Measurements from ENCODE around the gene CFAP99.

Gene CFAP99

DNA sequence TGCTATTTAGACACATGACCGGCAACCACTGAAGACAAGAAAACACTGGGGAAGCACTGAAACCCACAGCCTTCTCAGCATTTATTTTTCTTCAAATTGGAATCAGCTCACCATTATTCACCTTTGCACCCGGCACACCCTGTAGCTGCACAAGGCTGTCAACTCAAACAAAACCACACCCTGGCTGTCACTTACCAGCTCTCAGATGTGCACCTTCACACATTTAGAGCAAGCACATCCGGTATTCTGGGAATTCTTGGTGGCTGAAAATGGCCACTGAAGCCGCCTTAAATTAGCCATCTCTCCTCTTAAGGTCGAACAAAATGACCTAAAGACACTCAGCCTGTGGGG lies 6.2 kb upstream of the CFAP99 start:
- DNase-seq (ENCODE audit: extremely low spot score): no peak
- ChIA-PET CTCF (no interaction called here), POLR2A (interaction anchor here (0.9 to 1.1 kb wide), 3 partner anchors 12 to 282 kb away, joined by 3 to 4 read pairs (median 3); partner anchors contain the start of gene RNF4)
- no peak for TF ChIP-seq ELF4 (IDR thresholded peaks at IDR 0.05)
- TF ChIP-seq FOXA1 (IDR thresholded peaks at IDR 0.05): no peak
- TF ChIP-seq HDGF (IDR thresholded peaks at IDR 0.05; ENCODE audit: borderline replicate concordance): no peak
- TF ChIP-seq, protein P1, sequence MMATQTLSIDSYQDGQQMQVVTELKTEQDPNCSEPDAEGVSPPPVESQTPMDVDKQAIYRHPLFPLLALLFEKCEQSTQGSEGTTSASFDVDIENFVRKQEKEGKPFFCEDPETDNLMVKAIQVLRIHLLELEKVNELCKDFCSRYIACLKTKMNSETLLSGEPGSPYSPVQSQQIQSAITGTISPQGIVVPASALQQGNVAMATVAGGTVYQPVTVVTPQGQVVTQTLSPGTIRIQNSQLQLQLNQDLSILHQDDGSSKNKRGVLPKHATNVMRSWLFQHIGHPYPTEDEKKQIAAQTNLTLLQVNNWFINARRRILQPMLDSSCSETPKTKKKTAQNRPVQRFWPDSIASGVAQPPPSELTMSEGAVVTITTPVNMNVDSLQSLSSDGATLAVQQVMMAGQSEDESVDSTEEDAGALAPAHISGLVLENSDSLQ (IDR thresholded peaks at IDR 0.05): no peak
- TF ChIP-seq SUZ12 (IDR thresholded peaks at IDR 0.05): no peak
- TF ChIP-seq ZNF384 (IDR thresholded peaks at IDR 0.05): no peak
- no peak for TF ChIP-seq FOXK2 (IDR thresholded peaks at IDR 0.05)
- no peak for TF ChIP-seq SP1 (IDR thresholded peaks at IDR 0.05)
- TF ChIP-seq FOXM1 (IDR thresholded peaks at IDR 0.05; ENCODE audit: borderline replicate concordance): no peak
- no peak for TF ChIP-seq NFRKB (IDR thresholded peaks at IDR 0.05)
- TF ChIP-seq TARDBP (IDR thresholded peaks at IDR 0.05): no peak
- no peak for TF ChIP-seq CTBP1 (IDR thresholded peaks at IDR 0.05; ENCODE audit: borderline replicate concordance)
- no peak for TF ChIP-seq LEF1 (IDR thresholded peaks at IDR 0.05; ENCODE audit: borderline replicate concordance)
- TF ChIP-seq L3MBTL2 (conservative IDR thresholded peaks at IDR 0.05): no peak

DNA sequence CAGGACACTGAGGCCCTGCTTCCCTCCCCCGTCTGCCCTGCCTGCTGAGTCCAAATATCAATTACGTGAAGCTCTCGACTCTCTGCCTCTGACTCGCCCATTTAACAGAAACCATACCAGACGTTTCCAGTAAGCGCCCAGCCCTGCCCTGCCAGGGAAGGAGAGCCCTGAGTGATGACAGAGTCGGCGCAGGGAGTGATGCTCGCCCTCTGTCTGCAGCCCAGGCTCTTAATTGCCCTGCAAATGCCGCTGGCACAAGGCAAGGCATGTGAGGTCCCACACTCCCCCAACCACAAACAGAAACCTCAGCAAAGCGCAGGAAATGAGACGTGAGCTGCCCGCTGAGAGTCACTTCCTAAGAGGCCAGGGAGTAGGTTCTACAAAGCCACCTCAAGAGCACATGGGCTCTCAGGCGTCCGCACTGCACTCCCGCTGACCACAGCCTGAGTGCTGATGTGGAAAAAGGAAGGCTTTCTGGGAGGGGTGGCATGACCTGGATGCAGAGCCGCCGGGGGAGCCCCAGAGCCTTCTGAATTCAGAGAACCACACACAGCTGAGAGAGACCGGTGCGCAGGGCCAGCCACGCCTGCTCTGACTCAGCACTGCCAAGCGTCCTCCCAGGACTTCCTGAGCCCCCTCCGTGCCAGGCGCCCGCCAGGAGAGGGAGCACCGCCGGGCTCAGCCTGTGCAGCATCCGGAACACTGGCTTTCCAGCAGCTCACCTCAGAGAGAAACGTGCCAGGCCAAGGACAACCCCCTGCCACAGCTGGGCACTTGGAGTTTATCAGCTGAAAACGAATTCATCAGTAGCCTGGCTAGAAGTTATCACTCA lies 5.7 kb upstream of the CFAP99 start:
- POLR2A ChIA-PET: interaction anchor here (1.0 kb wide), 1 partner anchor 13 kb away, joined by 3 read pairs; no protein-coding TSS in a partner anchor
- CTCF ChIA-PET: interaction anchor here (0.8 to 1.5 kb wide), 2 partner anchors 11 to 195 kb away, joined by 3 to 6 read pairs; no protein-coding TSS in a partner anchor
- TF ChIP-seq L3MBTL2 (conservative IDR thresholded peaks at IDR 0.05) (no peak), ZNF384 (IDR thresholded peaks at IDR 0.05) (no peak), LEF1 (IDR thresholded peaks at IDR 0.05; ENCODE audit: borderline replicate concordance) (no peak), HDGF (IDR thresholded peaks at IDR 0.05; ENCODE audit: borderline replicate concordance) (no peak), ELF4 (IDR thresholded peaks at IDR 0.05) (no peak), CTBP1 (IDR thresholded peaks at IDR 0.05; ENCODE audit: borderline replicate concordance) (no peak), ARNT (IDR thresholded peaks at IDR 0.05) (no peak), SUZ12 (IDR thresholded peaks at IDR 0.05) (no peak), SP1 (IDR thresholded peaks at IDR 0.05) (no peak), FOXM1 (IDR thresholded peaks at IDR 0.05; ENCODE audit: borderline replicate concordance) (no peak), TARDBP (IDR thresholded peaks at IDR 0.05) (no peak), FOXA1 (IDR thresholded peaks at IDR 0.05) (no peak), BHLHE40 (IDR thresholded peaks at IDR 0.05; ENCODE audit: borderline replicate concordance) (no peak), NFRKB (IDR thresholded peaks at IDR 0.05) (no peak), FOXK2 (IDR thresholded peaks at IDR 0.05) (no peak)
- TF ChIP-seq, protein P1 (IDR thresholded peaks at IDR 0.05): no peak

DNA sequence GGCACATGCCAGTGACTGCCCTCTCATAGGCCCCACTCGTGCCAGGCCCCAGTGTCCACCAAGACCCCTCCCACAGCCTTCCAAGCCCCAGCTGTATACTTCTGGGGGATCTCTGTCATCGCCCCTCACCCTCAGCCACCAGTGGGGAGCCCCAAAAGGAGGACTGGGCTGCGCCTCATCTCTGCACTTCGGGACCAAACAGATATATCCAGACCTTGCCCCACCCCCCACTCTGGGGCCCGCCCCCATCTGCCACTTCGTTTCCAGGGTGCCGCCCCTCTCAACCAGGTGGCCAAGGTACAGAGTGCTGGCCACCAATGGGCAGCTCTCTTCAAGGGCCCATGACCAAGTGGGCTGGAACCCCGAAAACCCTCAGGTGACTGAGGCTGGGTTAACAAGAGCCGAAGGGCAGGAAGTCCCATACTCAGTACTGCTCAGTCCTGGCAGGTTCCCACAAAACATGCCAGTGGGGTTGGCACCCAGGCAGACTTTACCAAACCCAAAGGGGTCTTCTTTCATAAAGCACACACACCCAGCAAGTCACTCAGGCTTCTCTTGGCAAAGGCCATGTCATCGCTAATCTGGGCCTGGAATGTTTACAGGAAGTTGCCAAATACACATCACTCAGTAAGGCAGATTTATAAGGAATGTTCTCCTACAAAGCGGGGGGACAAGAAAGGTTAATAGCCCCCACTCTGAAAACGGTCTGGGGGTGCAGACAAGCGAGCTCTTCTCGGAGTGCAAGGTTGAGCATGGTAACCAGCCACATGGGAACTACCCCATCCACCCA lies 4.7 kb upstream of the CFAP99 start:
- TF ChIP-seq ZNF384 (IDR thresholded peaks at IDR 0.05) (no peak), FOXA1 (IDR thresholded peaks at IDR 0.05) (no peak), TARDBP (IDR thresholded peaks at IDR 0.05) (no peak), FOXM1 (IDR thresholded peaks at IDR 0.05; ENCODE audit: borderline replicate concordance) (no peak), LEF1 (IDR thresholded peaks at IDR 0.05; ENCODE audit: borderline replicate concordance) (no peak), SUZ12 (IDR thresholded peaks at IDR 0.05) (no peak), FOXK2 (IDR thresholded peaks at IDR 0.05) (no peak), NFRKB (IDR thresholded peaks at IDR 0.05) (no peak), CTBP1 (IDR thresholded peaks at IDR 0.05; ENCODE audit: borderline replicate concordance) (no peak), L3MBTL2 (conservative IDR thresholded peaks at IDR 0.05) (no peak), SP1 (IDR thresholded peaks at IDR 0.05) (no peak), HDGF (IDR thresholded peaks at IDR 0.05; ENCODE audit: borderline replicate concordance) (no peak), ARNT (IDR thresholded peaks at IDR 0.05) (no peak), ELF4 (IDR thresholded peaks at IDR 0.05) (no peak), BHLHE40 (IDR thresholded peaks at IDR 0.05; ENCODE audit: borderline replicate concordance) (no peak)
- TF ChIP-seq, protein P1 (IDR thresholded peaks at IDR 0.05): no peak
- DNase-seq (ENCODE audit: extremely low spot score): no peak
- ChIA-PET CTCF (interaction anchor here (1.5 kb wide), 1 partner anchor 12 kb away, joined by 6 read pairs; no protein-coding TSS in a partner anchor), POLR2A (interaction anchor here (1.2 kb wide), 1 partner anchor 27 kb away, joined by 3 read pairs; no protein-coding TSS in a partner anchor)

More for the DNA sequence above, 5.7 kb upstream of the CFAP99 start:
- no peak for DNase-seq (ENCODE audit: extremely low spot score)

DNA sequence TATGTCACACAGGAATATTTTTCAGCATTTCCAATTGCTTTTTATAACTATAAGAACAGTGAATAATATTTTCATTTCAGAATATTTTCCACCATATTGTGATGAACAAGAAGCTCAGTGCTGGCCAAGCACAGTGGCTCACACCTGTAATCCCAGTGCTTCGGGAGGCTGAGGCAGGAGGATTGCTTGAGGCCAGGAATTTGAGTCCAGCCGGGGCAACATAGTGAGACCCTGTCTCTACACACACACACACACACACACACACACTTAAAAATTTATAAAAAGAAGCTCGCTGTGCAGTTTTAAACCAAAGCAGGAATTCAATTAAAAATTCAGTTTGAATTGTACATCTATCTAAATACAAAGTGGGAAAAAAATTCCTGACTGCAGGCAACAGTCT lies 3.5 kb upstream of the CFAP99 start:
- ChIA-PET CTCF (interaction anchor here (1.1 to 1.8 kb wide), 2 partner anchors 22 to 41 kb away, joined by 3 to 5 read pairs; no protein-coding TSS in a partner anchor), POLR2A (interaction anchor here (1.1 to 1.3 kb wide), 4 partner anchors 11 to 153 kb away, joined by 3 to 4 read pairs (median 3); partner anchors contain the start of gene MXD4)
- TF ChIP-seq L3MBTL2 (conservative IDR thresholded peaks at IDR 0.05) (no peak), ARNT (IDR thresholded peaks at IDR 0.05) (no peak), TARDBP (IDR thresholded peaks at IDR 0.05) (no peak), HDGF (IDR thresholded peaks at IDR 0.05; ENCODE audit: borderline replicate concordance) (no peak), CTBP1 (IDR thresholded peaks at IDR 0.05; ENCODE audit: borderline replicate concordance) (no peak), ZNF384 (IDR thresholded peaks at IDR 0.05) (no peak), BHLHE40 (IDR thresholded peaks at IDR 0.05; ENCODE audit: borderline replicate concordance) (no peak), LEF1 (IDR thresholded peaks at IDR 0.05; ENCODE audit: borderline replicate concordance) (no peak), FOXM1 (IDR thresholded peaks at IDR 0.05; ENCODE audit: borderline replicate concordance) (no peak), FOXK2 (IDR thresholded peaks at IDR 0.05) (no peak), FOXA1 (IDR thresholded peaks at IDR 0.05) (no peak), ELF4 (IDR thresholded peaks at IDR 0.05) (no peak), SP1 (IDR thresholded peaks at IDR 0.05) (no peak), NFRKB (IDR thresholded peaks at IDR 0.05) (no peak), SUZ12 (IDR thresholded peaks at IDR 0.05) (no peak)
- TF ChIP-seq, protein P1 (IDR thresholded peaks at IDR 0.05): no peak
- no peak for DNase-seq (ENCODE audit: extremely low spot score)

All from HEK293T (cell line).